Forelimb muscle (tissue), 1 donor: ENCODE measurements around the gene PCDHGA7. TPM values are rescaled to one million over a fixed set of nuclear protein-coding genes. Genes with fewer than 3 reads are reported as not detected.
"Not testable (repeated sequence)": the region's sequence is repeated elsewhere in the genome, so short reads cannot be mapped to it uniquely, and the experiment has no call there.

Source experiments
- DNase-seq: peaks from one replicate; pipeline ENCODE4 v3.0.0-alpha.2; 2013; ENCODE audit warnings: low read depth
- polyA plus RNA-seq: library from polyadenylated mRNA; unstranded; fragments of 120-200 nt; gene quantifications from one replicate; pipeline ENCODE4 v1.2.1, GENCODE V29; 2013; ENCODE audit not compliant: insufficient read length

Gene PCDHGA7
- polyA plus RNA-seq, 1 donor: 1.4 TPM

- DNase-seq: no peak
These were observed 16.1 kb downstream of the PCDHGA7 start for GRCh38 chr5:141398608-141399007.

GRCh38 chr5:141399555-141400258 lies 17.2 kb downstream of the PCDHGA7 start:
- DNase-seq: no peak

- no peak for DNase-seq
These were observed 20.2 kb downstream of the PCDHGA7 start, which contains the start of gene PCDHGA9 for GRCh38 chr5:141402553-141403243. PCDHGA9 (plus strand) TSS chr5:141402778; CDS start chr5:141402953, 175 bp downstream.

GRCh38 chr5:141403387-141403786 lies 20.8 kb downstream of the PCDHGA7 start:
- DNase-seq: no peak

GRCh38 chr5:141407790-141408505 lies 25.4 kb downstream of the PCDHGA7 start, which contains the start of gene PCDHGB6:
PCDHGB6 (plus strand) TSS chr5:141408021; CDS start chr5:141408203, 182 bp downstream.
- not testable (repeated sequence) for DNase-seq

GRCh38 chr5:141409598-141410306 lies 27.2 kb downstream of the PCDHGA7 start:
- DNase-seq: no peak

GRCh38 chr5:141411575-141411974 lies 29.0 kb downstream of the PCDHGA7 start:
- DNase-seq: no peak

- DNase-seq: no peak
These were observed 30.5 kb downstream of the PCDHGA7 start, which contains the start of gene PCDHGA10 for GRCh38 chr5:141412854-141413539. PCDHGA10 (plus strand) TSS chr5:141412987; CDS start chr5:141413176, 189 bp downstream.

- no peak for DNase-seq
These were observed 31.1 kb downstream of the PCDHGA7 start for GRCh38 chr5:141413540-141414069.

GRCh38 chr5:141414548-141415274 lies 32.2 kb downstream of the PCDHGA7 start:
- not testable (repeated sequence) for DNase-seq

- DNase-seq: not testable (repeated sequence)
These were observed 32.7 kb downstream of the PCDHGA7 start for GRCh38 chr5:141415275-141415618.

GRCh38 chr5:141417494-141418172 lies 35.1 kb downstream of the PCDHGA7 start, which contains the start of gene PCDHGB7:
PCDHGB7 (plus strand) TSS chr5:141417677; CDS start chr5:141417860, 183 bp downstream.
- not testable (repeated sequence) for DNase-seq

GRCh38 chr5:141419074-141419880 lies 36.7 kb downstream of the PCDHGA7 start:
- no peak for DNase-seq

- DNase-seq: no peak
These were observed 38.4 kb downstream of the PCDHGA7 start, which contains the start of gene PCDHGA11 for GRCh38 chr5:141420855-141421488. PCDHGA11 (plus strand) TSS chr5:141421051; CDS start chr5:141421228, 177 bp downstream.

- DNase-seq: no peak
These were observed 38.9 kb downstream of the PCDHGA7 start for GRCh38 chr5:141421489-141421855.

GRCh38 chr5:141422742-141423291 lies 40.3 kb downstream of the PCDHGA7 start:
- no peak for DNase-seq

- no peak for DNase-seq
These were observed 45.4 kb downstream of the PCDHGA7 start for GRCh38 chr5:141427783-141428426.
